ENCODE data around the gene PAIP2.

Gene PAIP2

DNA sequence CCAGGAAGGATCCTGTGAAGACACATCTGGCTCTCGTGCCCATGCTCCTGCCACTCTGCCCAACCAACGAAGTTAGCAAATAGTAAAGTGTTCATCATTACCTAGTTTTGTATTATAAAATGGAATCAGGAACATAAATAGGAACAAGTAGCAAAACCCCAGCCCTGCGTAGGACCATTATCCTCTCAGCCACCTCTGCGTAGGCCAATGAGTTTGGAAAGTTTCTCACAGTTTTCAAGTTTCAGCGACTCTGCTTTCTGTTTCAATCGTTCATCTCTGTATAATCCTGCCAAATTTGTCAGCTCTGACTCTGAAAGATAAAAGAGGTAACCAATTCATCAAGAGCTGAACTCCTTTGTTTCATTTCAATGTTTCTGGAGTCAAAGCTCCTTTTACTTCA is 72.3 kb downstream of the PAIP2 start:
- DNase-seq (ENCODE audit: low spot score): peak; percentile 24
- Histone ChIP-seq H3K27ac (no peak overlapping the region), H3K4me3 (no peak overlapping the region)
- TF ChIP-seq, protein P1, sequence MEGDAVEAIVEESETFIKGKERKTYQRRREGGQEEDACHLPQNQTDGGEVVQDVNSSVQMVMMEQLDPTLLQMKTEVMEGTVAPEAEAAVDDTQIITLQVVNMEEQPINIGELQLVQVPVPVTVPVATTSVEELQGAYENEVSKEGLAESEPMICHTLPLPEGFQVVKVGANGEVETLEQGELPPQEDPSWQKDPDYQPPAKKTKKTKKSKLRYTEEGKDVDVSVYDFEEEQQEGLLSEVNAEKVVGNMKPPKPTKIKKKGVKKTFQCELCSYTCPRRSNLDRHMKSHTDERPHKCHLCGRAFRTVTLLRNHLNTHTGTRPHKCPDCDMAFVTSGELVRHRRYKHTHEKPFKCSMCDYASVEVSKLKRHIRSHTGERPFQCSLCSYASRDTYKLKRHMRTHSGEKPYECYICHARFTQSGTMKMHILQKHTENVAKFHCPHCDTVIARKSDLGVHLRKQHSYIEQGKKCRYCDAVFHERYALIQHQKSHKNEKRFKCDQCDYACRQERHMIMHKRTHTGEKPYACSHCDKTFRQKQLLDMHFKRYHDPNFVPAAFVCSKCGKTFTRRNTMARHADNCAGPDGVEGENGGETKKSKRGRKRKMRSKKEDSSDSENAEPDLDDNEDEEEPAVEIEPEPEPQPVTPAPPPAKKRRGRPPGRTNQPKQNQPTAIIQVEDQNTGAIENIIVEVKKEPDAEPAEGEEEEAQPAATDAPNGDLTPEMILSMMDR (IDR thresholded peaks at IDR 0.05): no peak

DNA sequence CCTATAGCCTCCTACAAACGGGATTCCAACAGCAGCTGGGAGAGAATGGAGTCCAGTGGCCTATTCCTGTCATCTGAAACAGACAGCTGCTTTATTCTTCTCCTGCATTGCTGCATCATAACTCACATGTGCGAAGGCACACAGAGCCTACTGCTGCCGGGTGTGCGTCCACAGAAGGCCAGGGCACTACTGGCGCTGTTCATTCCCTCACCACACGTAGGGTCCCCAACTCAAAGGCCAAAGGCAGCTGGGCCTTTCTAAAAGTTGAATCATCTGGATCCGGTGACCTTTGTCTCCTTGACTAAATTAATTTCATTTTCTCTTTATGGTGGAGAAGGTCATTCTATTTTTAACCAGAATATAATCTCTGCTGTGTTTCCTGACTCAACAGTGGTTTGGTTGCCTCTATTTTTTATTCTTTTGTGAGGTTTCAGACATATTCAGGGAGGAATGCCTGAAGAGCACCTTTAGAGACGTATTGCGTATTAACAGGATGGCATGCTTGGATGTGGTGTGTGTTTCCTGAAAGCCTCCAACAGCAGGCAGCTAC is 73.0 kb downstream of the PAIP2 start:
- TF ChIP-seq, protein P1 (IDR thresholded peaks at IDR 0.05): no peak
- H3K27ac ChIP-seq: peak overlapping the region in 1 of 2 donors; percentile 71
- H3K4me3 ChIP-seq: no peak overlapping the region
- DNase-seq (ENCODE audit: low spot score): peak; percentile 64

DNA sequence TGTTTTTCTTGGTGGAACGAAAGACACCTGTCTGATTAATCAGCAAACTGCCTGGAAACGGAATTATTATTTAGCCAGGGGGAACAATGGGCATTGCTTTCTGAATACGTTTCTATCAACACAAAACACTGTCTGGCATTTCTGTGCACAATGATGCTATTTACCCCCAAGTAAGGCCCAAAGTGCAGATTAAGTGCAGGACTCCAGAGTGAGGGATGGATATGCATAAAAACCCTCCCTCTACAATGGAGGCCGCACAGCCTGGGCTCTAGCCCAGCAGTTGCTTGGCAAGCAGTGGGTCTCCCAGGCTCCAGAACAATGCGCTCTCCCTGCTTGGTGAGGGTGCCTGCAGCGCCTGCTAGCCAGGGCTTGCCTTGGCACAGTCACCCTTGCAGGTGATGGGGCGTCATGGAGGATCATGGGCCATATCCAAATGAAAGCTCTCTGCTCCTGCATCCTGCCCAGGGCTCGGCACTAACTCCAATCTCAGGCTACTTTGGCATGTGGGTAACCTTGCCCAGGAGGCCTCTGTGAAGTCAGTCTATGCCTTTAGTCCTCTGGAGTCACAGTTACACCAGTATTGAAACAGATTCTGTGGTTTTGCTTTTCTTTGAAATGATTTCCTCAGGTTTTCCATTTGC is 73.7 kb downstream of the PAIP2 start:
- TF ChIP-seq, protein P1 (IDR thresholded peaks at IDR 0.05): no peak
- H3K27ac ChIP-seq: peak overlapping the region; percentile 70 to 71
- DNase-seq (ENCODE audit: low spot score): peak; percentile 62
- no peak overlapping the region for H3K4me3 ChIP-seq

DNA sequence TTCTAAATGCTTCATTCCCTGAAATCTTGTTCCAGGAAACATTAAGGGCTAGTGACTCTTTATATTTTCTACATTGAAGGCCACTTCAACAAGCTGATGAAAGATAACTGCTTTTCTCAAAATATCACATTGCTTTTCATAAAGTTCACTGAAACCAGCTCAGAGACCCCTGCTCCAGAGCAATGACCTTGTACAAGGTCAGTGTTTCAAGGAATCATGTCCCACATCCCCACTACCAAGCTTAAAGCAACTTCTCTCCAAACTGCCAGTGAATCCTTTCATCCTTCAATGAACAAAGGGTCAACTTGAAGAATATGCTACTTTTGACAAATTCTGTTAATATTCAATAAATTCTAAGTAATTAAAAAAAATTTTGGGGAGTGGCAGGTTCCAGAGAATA is 74.2 kb downstream of the PAIP2 start:
- no peak for DNase-seq (ENCODE audit: low spot score)
- no peak overlapping the region for H3K4me3 ChIP-seq
- peak overlapping the region; percentile 70 to 71 for H3K27ac ChIP-seq
- TF ChIP-seq, protein P1 (IDR thresholded peaks at IDR 0.05): no peak

DNA sequence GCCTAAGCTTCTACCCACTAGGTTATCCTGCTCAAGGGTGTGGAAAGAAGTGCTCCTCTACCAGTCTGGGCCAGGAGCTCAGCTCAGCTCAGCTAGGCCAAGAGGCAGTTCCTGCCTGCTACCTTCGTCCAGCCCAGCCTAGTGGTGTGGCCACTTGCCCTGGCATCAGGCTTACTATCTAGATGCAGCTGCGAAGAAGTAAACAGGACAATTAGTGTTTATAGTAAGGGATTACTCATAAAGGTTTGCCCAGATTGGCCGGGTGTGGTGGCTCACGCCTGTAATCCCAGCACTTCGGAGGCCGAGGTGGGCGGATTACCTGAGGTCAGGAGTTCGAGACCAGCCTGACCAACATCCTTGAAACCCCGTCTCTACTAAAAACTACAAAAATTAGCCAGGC is 75.0 kb downstream of the PAIP2 start:
- peak; percentile 72 for DNase-seq (ENCODE audit: low spot score)
- H3K27ac ChIP-seq: peak overlapping the region; percentile 70 to 80
- H3K4me3 ChIP-seq: no peak overlapping the region
- TF ChIP-seq, protein P1 (IDR thresholded peaks at IDR 0.05): no peak

DNA sequence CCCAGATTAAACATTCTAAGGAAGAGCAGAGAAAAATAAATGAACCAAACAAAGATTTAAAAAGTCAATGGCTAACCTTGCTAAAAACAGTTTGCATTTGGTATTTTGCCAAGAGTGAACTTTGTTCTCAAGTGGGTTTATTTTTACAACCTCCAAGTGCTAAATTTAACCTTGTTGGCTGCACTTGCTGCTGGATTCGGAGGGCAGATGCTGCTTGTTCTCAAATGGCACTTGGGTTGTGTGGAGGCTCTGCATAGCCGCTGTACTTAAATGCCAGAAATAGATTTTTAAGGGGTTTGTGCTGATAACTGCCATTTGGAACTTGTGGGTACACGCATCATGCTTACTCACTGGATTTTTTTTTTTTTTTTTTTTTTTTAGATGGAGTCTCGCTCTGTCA is 75.6 kb downstream of the PAIP2 start:
- Histone ChIP-seq H3K4me3 (no peak overlapping the region), H3K27ac (peak overlapping the region; percentile 70 to 86)
- TF ChIP-seq, protein P1 (IDR thresholded peaks at IDR 0.05): no peak
- DNase-seq (ENCODE audit: low spot score): peak; percentile 77

DNA sequence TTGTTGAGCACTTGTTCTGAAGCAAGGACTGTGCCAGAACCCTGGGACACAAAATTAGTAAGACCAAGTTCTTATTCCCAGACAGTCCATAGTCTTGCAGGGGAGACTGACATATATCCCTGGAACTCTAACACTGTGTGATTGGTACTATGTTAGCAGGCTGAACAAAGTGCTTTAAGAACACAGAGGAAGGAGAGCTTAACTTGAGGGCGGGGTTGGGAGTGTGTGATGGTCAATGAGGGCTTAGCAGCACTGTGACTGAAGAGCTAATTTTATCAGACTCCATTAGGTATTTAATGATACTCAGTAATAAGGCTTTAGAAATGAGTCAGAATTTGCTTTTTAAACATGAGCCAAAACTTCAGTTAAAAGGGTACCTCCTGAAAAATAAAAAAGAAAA is 77.1 kb downstream of the PAIP2 start:
- Histone ChIP-seq H3K27ac (peak overlapping the region; percentile 47 to 86), H3K4me3 (no peak overlapping the region)
- no peak for DNase-seq (ENCODE audit: low spot score)
- TF ChIP-seq, protein P1 (IDR thresholded peaks at IDR 0.05): no peak
